H1 (cell line): ENCODE measurements around the gene RIPOR1. TPM values are rescaled to one million over a fixed set of nuclear protein-coding genes. Genes with fewer than 3 reads are reported as not detected.
A peak's percentile ranks its signal among the peaks of the same experiment; 100 is the strongest.

ENCODE experiments used
- CTCF ChIA-PET: fragments of 300-600 bp; sonication (Branson Sonifier 250); formaldehyde crosslinking; loops from one replicate; lab custom pipeline; 2021; ENCODE audit not compliant: partially characterized antibody; lab: Charles Lee
- POLR2A ChIA-PET: fragments of 300-600 bp; sonication (Branson Sonifier 250); formaldehyde crosslinking; loops from one replicate; lab custom pipeline; 2021; ENCODE audit warnings: inconsistent platforms; ENCODE audit not compliant: partially characterized antibody; lab: Charles Lee
- DNase-seq, 2 experiments: peaks; one replicate each; pipeline versions ENCODE4 v3.0.0 to v3.0.0-alpha.2; 2010 to 2022; ENCODE audit warnings: low spot score in 2 of 2, low read depth in 1 of 2, mixed read lengths in 1 of 2
- FAIRE-seq: peaks from 2 replicates; lab custom pipeline; 2011; peaks lifted over from hg19 to GRCh38; lab: Jason Lieb, UNC
- H2AFZ ChIP-seq: 2 replicates; pipeline ENCODE4 v1.8.1; 2012; ENCODE audit warnings: low read length, inconsistent platforms
- H2AK5ac ChIP-seq: 2 replicates; pipeline ENCODE4 v1.6.1; 2013; ENCODE audit warnings: low read depth, low read length
- H2BK120ac ChIP-seq: replicated peaks from 2 replicates; pipeline ENCODE3; 2013; ENCODE audit warnings: low read depth, low read length, inconsistent platforms
- H2BK12ac ChIP-seq: 2 replicates; pipeline ENCODE4 v1.6.1; 2013; ENCODE audit warnings: low read depth, low read length
- H2BK15ac ChIP-seq: 2 replicates; pipeline ENCODE4 v1.6.1; 2013; ENCODE audit warnings: low read length
- H2BK20ac ChIP-seq: 2 replicates; pipeline ENCODE4 v1.6.1; 2013; ENCODE audit warnings: low read length
- H2BK5ac ChIP-seq: 2 replicates; pipeline ENCODE4 v1.6.1; 2013; ENCODE audit warnings: low read depth, low read length
- H3K14ac ChIP-seq: 2 replicates; pipeline ENCODE4 v1.6.1; 2013; ENCODE audit warnings: inconsistent platforms; ENCODE audit not compliant: insufficient read length
- H3K18ac ChIP-seq: 2 replicates; pipeline ENCODE4 v1.6.1; 2013; ENCODE audit warnings: low read length; ENCODE audit errors: extremely low read depth
- H3K23ac ChIP-seq: 2 replicates; pipeline ENCODE4 v1.6.1; 2013; ENCODE audit warnings: inconsistent platforms; ENCODE audit not compliant: insufficient read length
- H3K23me2 ChIP-seq: 2 replicates; pipeline ENCODE4 v1.6.1; 2013; ENCODE audit warnings: low read depth, low read length
- H3K27ac ChIP-seq: 2 replicates; pipeline ENCODE4 v1.6.1; 2011; ENCODE audit warnings: low read depth, low read length, inconsistent platforms
- H3K27me3 ChIP-seq, 4 experiments: replicated peaks in 1 of 4; 1 replicate in 1 of 4; 2 replicates in 3 of 4; pipeline versions ENCODE4 v1.6.1 to v1.8.1; 2011 to 2013; ENCODE audit warnings: low read length in 3 of 4, mild to moderate bottlenecking in 3 of 4, inconsistent platforms in 2 of 4, mixed read lengths in 2 of 4, moderate library complexity in 1 of 4; ENCODE audit not compliant: control insufficient read depth in 3 of 4, insufficient read depth in 3 of 4; ENCODE audit errors: extremely low read depth in 1 of 4
- H3K36me3 ChIP-seq, 4 experiments: 2 replicates each; pipeline versions ENCODE4 v1.6.1 to v1.8.1; 2011 to 2013; ENCODE audit warnings: mild to moderate bottlenecking in 4 of 4, low read length in 3 of 4, moderate library complexity in 2 of 4, control low read depth in 1 of 4, inconsistent platforms in 1 of 4; ENCODE audit not compliant: insufficient read depth in 4 of 4, control insufficient read depth in 2 of 4
- H3K4ac ChIP-seq: replicated peaks from 2 replicates; pipeline ENCODE3; 2013; ENCODE audit warnings: low read length, low read depth, mixed read lengths, inconsistent platforms; ENCODE audit not compliant: insufficient read length
- H3K4me1 ChIP-seq, 4 experiments: replicated peaks in 1 of 4; 1 replicate in 1 of 4; 2 replicates in 3 of 4; pipeline versions ENCODE4 v1.6.1 to v1.8.1; 2011 to 2013; ENCODE audit warnings: low read length in 3 of 4, inconsistent platforms in 2 of 4, mixed read lengths in 1 of 4; ENCODE audit not compliant: insufficient read depth in 4 of 4, control insufficient read depth in 3 of 4
- H3K4me2 ChIP-seq, 2 experiments: 2 replicates each; pipeline versions ENCODE4 v1.6.1 to v1.8.1; 2011 to 2013; ENCODE audit warnings: low read depth in 2 of 2, low read length in 2 of 2, control low read depth in 1 of 2, inconsistent platforms in 1 of 2, mild to moderate bottlenecking in 1 of 2; ENCODE audit not compliant: insufficient read depth in 1 of 2
- H3K4me3 ChIP-seq, 4 experiments: fragments of 200-600, 300-600 bp in 1 of 4; sonication (generic), shearing (Covaris generic), sonication (Bioruptor Twin) in 1 of 4; 2 replicates each; pipeline versions ENCODE4 v1.5.1 to v1.8.1; 2011 to 2016; ENCODE audit warnings: low read length in 4 of 4, low read depth in 3 of 4, control low read depth in 2 of 4, inconsistent platforms in 2 of 4, mild to moderate bottlenecking in 2 of 4, mixed read lengths in 1 of 4, moderate library complexity in 1 of 4; ENCODE audit not compliant: insufficient read depth in 2 of 4; ENCODE audit errors: extremely low read depth in 1 of 4
- H3K56ac ChIP-seq: replicated peaks from 2 replicates; pipeline ENCODE3; 2013; ENCODE audit warnings: low read depth, mild to moderate bottlenecking, mixed read lengths, low read length, inconsistent platforms; ENCODE audit not compliant: insufficient read length
- H3K79me1 ChIP-seq: 2 replicates; pipeline ENCODE4 v1.6.1; 2013; ENCODE audit warnings: low read depth, low read length, control low read depth
- H3K79me2 ChIP-seq, 2 experiments: 2 replicates each; pipeline versions ENCODE4 v1.6.1 to v1.8.1; 2012 to 2013; ENCODE audit warnings: low read length in 2 of 2, mild to moderate bottlenecking in 2 of 2, inconsistent platforms in 1 of 2; ENCODE audit not compliant: insufficient read depth in 2 of 2, control insufficient read depth in 1 of 2
- H3K9ac ChIP-seq, 4 experiments: replicated peaks in 1 of 4; 1 replicate in 1 of 4; 2 replicates in 3 of 4; pipeline versions ENCODE4 v1.6.1 to v1.8.1; 2011 to 2013; ENCODE audit warnings: low read depth in 3 of 4, low read length in 3 of 4, control low read depth in 2 of 4, mild to moderate bottlenecking in 2 of 4, moderate library complexity in 2 of 4, inconsistent platforms in 1 of 4; ENCODE audit errors: extremely low read depth in 1 of 4
- H3K9me3 ChIP-seq, 2 experiments: 2 replicates each; pipeline versions ENCODE4 v1.6.1 to v1.8.1; 2012 to 2013; ENCODE audit warnings: mild to moderate bottlenecking in 2 of 2, moderate library complexity in 2 of 2, control low read depth in 1 of 2, inconsistent platforms in 1 of 2, low read depth in 1 of 2, low read length in 1 of 2, mixed read lengths in 1 of 2; ENCODE audit not compliant: insufficient read depth in 2 of 2
- H4K20me1 ChIP-seq, 2 experiments: replicated peaks in 1 of 2; 2 replicates each; pipeline versions ENCODE3 to v1.8.1; 2011 to 2013; ENCODE audit warnings: inconsistent platforms in 2 of 2, low read length in 2 of 2, mild to moderate bottlenecking in 1 of 2; ENCODE audit not compliant: insufficient read depth in 2 of 2, control insufficient read depth in 1 of 2
- H4K5ac ChIP-seq: 2 replicates; pipeline ENCODE4 v1.6.1; 2013; ENCODE audit warnings: low read length, low read depth, mixed read lengths, inconsistent platforms; ENCODE audit not compliant: insufficient read length
- H4K8ac ChIP-seq: 2 replicates; pipeline ENCODE4 v1.8.0; 2013; ENCODE audit warnings: mild to moderate bottlenecking, moderate library complexity, low read length, inconsistent platforms; ENCODE audit not compliant: insufficient read depth; ENCODE audit errors: extremely low read depth
- H4K91ac ChIP-seq: replicated peaks from 2 replicates; pipeline ENCODE3; 2013; ENCODE audit warnings: low read length, mixed read lengths, inconsistent platforms; ENCODE audit not compliant: insufficient read length
- ATF2 ChIP-seq: IDR thresholded peaks from 2 replicates; pipeline ENCODE4 v1.6.1; 2012; ENCODE audit warnings: low read length, inconsistent platforms
- CHD2 ChIP-seq: IDR thresholded peaks from 2 replicates; pipeline ENCODE4 v1.6.1; 2012; ENCODE audit warnings: low read length, improper control_type of control experiment
- CTCF ChIP-seq, 3 experiments: IDR thresholded peaks; 1 replicate in 2 of 3; 2 replicates in 1 of 3; pipeline versions ENCODE4 v1.5.1 to v1.6.1; 2011; ENCODE audit warnings: low read length in 3 of 3, mild to moderate bottlenecking in 3 of 3, inconsistent platforms in 2 of 3, low read depth in 1 of 3, moderate library complexity in 1 of 3; ENCODE audit not compliant: insufficient read depth in 1 of 3; ENCODE audit errors: control extremely low read depth in 1 of 3
- FOSL1 ChIP-seq: IDR thresholded peaks from 2 replicates; pipeline ENCODE4 v1.6.1; 2011; ENCODE audit warnings: mild to moderate bottlenecking, low read depth, low read length, moderate library complexity; ENCODE audit not compliant: insufficient read depth
- HDAC6 ChIP-seq: IDR thresholded peaks from one replicate; pipeline ENCODE4 v1.7.1; 2012; ENCODE audit warnings: low read depth, mild to moderate bottlenecking, inconsistent platforms, low read length, moderate library complexity
- POLR2AphosphoS5 ChIP-seq: IDR thresholded peaks from 2 replicates; pipeline ENCODE4 v1.6.1; 2011; ENCODE audit warnings: low read depth, low read length
- SIN3A ChIP-seq, 2 experiments: IDR thresholded peaks in 1 of 2; conservative IDR thresholded peaks in 1 of 2; 2 replicates each; pipeline ENCODE4 v1.6.1; 2011 to 2012; ENCODE audit warnings: low read length in 2 of 2, improper control_type of control experiment in 1 of 2, low read depth in 1 of 2, mild to moderate bottlenecking in 1 of 2
- SIRT6 ChIP-seq: IDR thresholded peaks from one replicate; pipeline ENCODE4 v1.7.1; 2012; ENCODE audit warnings: low read length, inconsistent platforms
- TBP ChIP-seq: IDR thresholded peaks from 2 replicates; pipeline ENCODE4 v1.6.1; 2011; ENCODE audit warnings: low read depth, low read length, improper control_type of control experiment
- WGBS, 2 experiments: shearing (Covaris generic) in 1 of 2; methylation state at CpG; one replicate each; pipeline versions ENCODE4 v1.1.6 to v1.1.7; 2013 to 2015; ENCODE audit warnings: low lambda C conversion rate in 2 of 2, mixed read lengths in 2 of 2, inconsistent platforms in 1 of 2, low coverage in 1 of 2, missing lambda C conversion rate in 1 of 2; ENCODE audit not compliant: insufficient replicate concordance in 2 of 2, insufficient coverage in 1 of 2, insufficient read length in 1 of 2; ENCODE audit errors: extremely low coverage in 1 of 2, missing lambda C conversion rate in 1 of 2; 5-methylcytosine and 5-hydroxymethylcytosine counted together
- polyA plus RNA-seq, 7 experiments: library from polyadenylated mRNA; depleted of rRNA in 3 of 7; stranded (reverse) in 5 of 7; unstranded in 2 of 7; fragments of >200 nt in 5 of 7; fragments of 200-250 nt in 2 of 7; gene quantifications; 1 replicate in 5 of 7; 2 replicates in 1 of 7; 4 replicates in 1 of 7; pipeline versions ENCODE4 v1.2.1 to v1.2.3, GENCODE V29; 2011 to 2013; ENCODE audit warnings: missing spikeins in 2 of 7, mixed read lengths in 2 of 7
- total RNA-seq: library from RNA; stranded (reverse); fragmentation: NEBNext Ultra II Directional; extraction: Animal tissue kit (Norgen Biotek cat#: 25700); gene quantifications from 2 replicates; pipeline ENCODE4 v1.2.1, GENCODE V29; 2021

The RIPOR1 gene
- total and polyA plus RNA-seq, 2 of the 8 experiments (the other 6 are each of a cell fraction or from before 2014, with no cell fraction given): 2.7 to 10.1 TPM

GRCh38 chr16:67514382-67514828 is 14.2 kb upstream of the RIPOR1 start:
- 23% methylated on average over 8 of the region's 8 CpGs; no CpG with 5 or more reads in 1 of the 2 experiments for WGBS, 2 experiments
- H2BK5ac ChIP-seq: no peak overlapping the region
- H3K14ac ChIP-seq: no peak overlapping the region
- H3K27me3 ChIP-seq: peaks cover 0 to 11% (median 5%) of the 10 kb centered on the region in 4 experiments; a peak in 2 of 7 replicates
- H2BK120ac ChIP-seq: no peak overlapping the region
- no peaks in the 10 kb centered on the region for H4K20me1 ChIP-seq
- H3K56ac ChIP-seq: no peak overlapping the region
- DNase-seq: peak in 1 of 2 experiments; percentile 69
- H3K9ac ChIP-seq: no peak overlapping the region
- H3K27ac ChIP-seq: no peak overlapping the region
- peak; percentile 42 for FAIRE-seq
- H3K23ac ChIP-seq: no peak overlapping the region
- H2BK12ac ChIP-seq: no peak overlapping the region
- no peaks in the 10 kb centered on the region for H3K4me1 ChIP-seq
- no peak overlapping the region for H2AK5ac ChIP-seq
- no peak overlapping the region for H4K5ac ChIP-seq
- no peaks in the 10 kb centered on the region for H3K9me3 ChIP-seq
- no peak overlapping the region for H3K4ac ChIP-seq
- H3K18ac ChIP-seq: no peak overlapping the region
- no peak overlapping the region for H2AFZ ChIP-seq
- H3K4me3 ChIP-seq: no peak overlapping the region
- ChIA-PET CTCF (interaction anchor here (0.6 to 9.9 kb wide), 40 partner anchors 9 to 569 kb away, joined by 3 to 335 read pairs (median 5); partner anchors contain the start of genes AGRP, ATP6V0D1, B3GNT9 and C16orf86), POLR2A (interaction anchor here (0.9 to 1.1 kb wide), 2 partner anchors 11 to 25 kb away, joined by 3 read pairs; no protein-coding TSS in a partner anchor)
- H4K91ac ChIP-seq: no peak overlapping the region
- no peaks in the 10 kb centered on the region for H3K79me2 ChIP-seq
- no peaks in the 10 kb centered on the region for H3K23me2 ChIP-seq
- H3K79me1 ChIP-seq: no peaks in the 10 kb centered on the region; the same call in 1 of the 2 replicates
- no peak overlapping the region for H2BK20ac ChIP-seq
- no peak overlapping the region for H4K8ac ChIP-seq
- H3K36me3 ChIP-seq: no peaks in the 10 kb centered on the region
- no peak overlapping the region for H2BK15ac ChIP-seq
- H3K4me2 ChIP-seq: no peak overlapping the region; a peak in 1 of 4 replicates
- TF ChIP-seq SIN3A (conservative IDR thresholded peaks at IDR 0.05 in 1 of 2, IDR thresholded peaks at IDR 0.05 in 1 of 2; ENCODE audit: low read depth in 1 of 2, low read length in 2 of 2) (no peak), CHD2 (no peak), CTCF (IDR thresholded peaks at IDR 0.05; ENCODE audit: control extremely low read depth in 1 of 3, insufficient read depth in 1 of 3, low read depth in 1 of 3, low read length in 3 of 3) (peak; percentile 38 to 77 (median 69)), HDAC6 (no peak), TBP (no peak), POLR2AphosphoS5 (no peak), SIRT6 (no peak), ATF2 (no peak), FOSL1 (no peak)
